SU-DHL-6 (cell line): Measurements from ENCODE around the gene MTA2.

Experiments
- CTCF ChIP-seq: fragments of 200-600 bp; sonication (generic); IDR thresholded peaks from one replicate; pipeline ENCODE4 v1.5.1; 2017; ENCODE audit warnings: antibody characterized with exemption, mild to moderate bottlenecking, low read length, moderate library complexity; ENCODE audit not compliant: insufficient read depth, poor library complexity, severe bottlenecking
- EZH2phosphoT487 ChIP-seq: fragments of 200-600 bp; sonication (generic), shearing (Covaris generic); conservative IDR thresholded peaks from 2 replicates; pipeline ENCODE4 v1.6.1; 2018; ENCODE audit warnings: mild to moderate bottlenecking, antibody characterized with exemption, low read length, moderate library complexity, mixed read lengths

- TF ChIP-seq CTCF, result no peak
- TF ChIP-seq EZH2phosphoT487, result no peak
These were observed 34.5 kb downstream of the MTA2 start for GRCh38 chr11:62567018-62567633.
